ENCODE measurements around the gene TPK1. TPM values are rescaled to one million over a fixed set of nuclear protein-coding genes. Genes with fewer than 3 reads are reported as not detected.

Gene TPK1
- total RNA-seq, 1 donor from 2014 or later: 2.2 TPM

DNA sequence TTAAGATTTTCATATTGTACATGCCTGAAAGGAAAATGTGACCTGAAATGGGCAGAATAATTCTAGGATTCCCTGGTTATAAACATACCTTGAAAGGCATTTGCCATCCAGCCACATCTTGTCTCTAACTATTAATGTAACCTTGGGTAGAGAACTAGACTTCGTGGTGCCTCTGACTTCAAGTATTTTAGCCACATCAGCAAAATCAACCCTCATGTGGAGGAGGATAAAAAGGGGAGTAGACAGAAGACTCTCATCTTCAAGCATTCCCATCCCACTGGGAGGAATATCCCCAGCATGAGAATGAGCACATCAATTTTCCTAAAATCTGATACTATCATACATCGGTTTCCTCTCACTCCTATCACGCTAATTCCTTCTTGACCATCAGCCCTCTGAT lies 267.6 kb downstream of the TPK1 start:
- Mint-ChIP-seq H3K36me3 (ENCODE audit: low read depth, unreplicated experiment) (no peaks in the 10 kb centered on the region), H3K4me1 (ENCODE audit: low read depth, unreplicated experiment) (no peaks in the 10 kb centered on the region), H3K27me3 (ENCODE audit: low read depth, unreplicated experiment) (no peaks in the 10 kb centered on the region), H3K27ac (ENCODE audit: unreplicated experiment) (no peak overlapping the region), H3K4me3 (ENCODE audit: unreplicated experiment) (no peak overlapping the region), H3K9me3 (ENCODE audit: unreplicated experiment) (no peaks in the 10 kb centered on the region)
- Histone ChIP-seq H4K20me1 (ENCODE audit: insufficient read depth, low read length) (no peaks in the 10 kb centered on the region), H3K27ac (ENCODE audit: low read depth, low read length) (no peak overlapping the region), H3K4me3 (ENCODE audit: insufficient read depth, low read depth, low read length) (no peak overlapping the region), H3K9ac (ENCODE audit: low read length) (no peak overlapping the region), H3K79me2 (ENCODE audit: insufficient read depth, low read length) (no peaks in the 10 kb centered on the region), H3K4me1 (ENCODE audit: insufficient read depth, low read length) (no peaks in the 10 kb centered on the region), H3K36me3 (ENCODE audit: insufficient read depth, low read length) (no peaks in the 10 kb centered on the region), H3K4me2 (ENCODE audit: low read length) (no peak overlapping the region), H3K9me3 (ENCODE audit: insufficient read depth, low read depth, low read length) (no peaks in the 10 kb centered on the region), H2AFZ (ENCODE audit: low read depth, low read length) (no peak overlapping the region), H3K27me3 (ENCODE audit: insufficient read depth, low read length) (no peaks in the 10 kb centered on the region)
- no peak for TF ChIP-seq CTCF (IDR thresholded peaks at IDR 0.05; ENCODE audit: insufficient read depth, low read depth, low read length)
- no peak for TF ChIP-seq EZH2 (IDR thresholded peaks at IDR 0.05; ENCODE audit: insufficient read depth, low read length)
- no peak for DNase-seq (ENCODE audit: low read depth)
- FAIRE-seq: no peak

- Histone ChIP-seq H3K9ac (ENCODE audit: low read length) (no peak overlapping the region), H3K4me2 (ENCODE audit: low read length) (no peak overlapping the region), H2AFZ (ENCODE audit: low read depth, low read length) (no peak overlapping the region), H3K4me3 (ENCODE audit: insufficient read depth, low read depth, low read length) (no peak overlapping the region), H3K9me3 (ENCODE audit: insufficient read depth, low read depth, low read length) (no peaks in the 10 kb centered on the region), H3K4me1 (ENCODE audit: insufficient read depth, low read length) (no peaks in the 10 kb centered on the region), H3K36me3 (ENCODE audit: insufficient read depth, low read length) (no peaks in the 10 kb centered on the region), H3K27ac (ENCODE audit: low read depth, low read length) (no peak overlapping the region), H4K20me1 (ENCODE audit: insufficient read depth, low read length) (no peaks in the 10 kb centered on the region), H3K79me2 (ENCODE audit: insufficient read depth, low read length) (no peaks in the 10 kb centered on the region), H3K27me3 (ENCODE audit: insufficient read depth, low read length) (no peaks in the 10 kb centered on the region)
- H3K27ac Mint-ChIP-seq (ENCODE audit: unreplicated experiment): no peak overlapping the region
- no peak overlapping the region for H3K4me3 Mint-ChIP-seq (ENCODE audit: unreplicated experiment)
- no peaks in the 10 kb centered on the region for H3K36me3 Mint-ChIP-seq (ENCODE audit: low read depth, unreplicated experiment)
- H3K4me1 Mint-ChIP-seq (ENCODE audit: low read depth, unreplicated experiment): no peaks in the 10 kb centered on the region
- DNase-seq (ENCODE audit: low read depth): no peak
- no peak for FAIRE-seq
- TF ChIP-seq EZH2 (IDR thresholded peaks at IDR 0.05; ENCODE audit: insufficient read depth, low read length) (no peak), CTCF (IDR thresholded peaks at IDR 0.05; ENCODE audit: insufficient read depth, low read depth, low read length) (no peak)
- no peaks in the 10 kb centered on the region for H3K27me3 Mint-ChIP-seq (ENCODE audit: low read depth, unreplicated experiment)
- no peaks in the 10 kb centered on the region for H3K9me3 Mint-ChIP-seq (ENCODE audit: unreplicated experiment)
These were observed 270.3 kb downstream of the TPK1 start for GRCh38 chr7:144565586-144565985.

DNA sequence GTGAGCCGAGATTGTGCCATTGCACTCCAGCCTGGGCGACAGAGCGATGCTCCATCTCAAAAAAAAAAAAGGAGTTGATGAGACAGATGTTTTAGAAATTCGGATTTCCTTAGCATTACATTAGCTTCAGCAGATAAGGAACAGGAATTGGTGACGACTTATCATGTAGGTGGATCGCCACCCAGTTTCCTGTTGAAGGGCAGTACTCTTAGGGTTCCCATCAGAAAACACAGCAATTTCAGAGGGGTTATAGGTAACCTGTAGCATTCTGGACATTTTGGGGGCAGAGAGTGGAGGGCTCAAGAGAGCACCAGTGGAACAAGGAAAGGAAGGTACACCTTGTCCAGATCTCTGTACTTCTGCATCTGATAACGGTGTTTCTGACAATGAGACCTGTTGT lies 286.0 kb downstream of the TPK1 start:
- no peak for FAIRE-seq
- no peak overlapping the region for H3K4me2 ChIP-seq (ENCODE audit: low read length)
- no peak overlapping the region for H2AFZ ChIP-seq (ENCODE audit: low read depth, low read length)
- H3K27ac Mint-ChIP-seq (ENCODE audit: unreplicated experiment): no peak overlapping the region
- no peaks in the 10 kb centered on the region for H3K9me3 Mint-ChIP-seq (ENCODE audit: unreplicated experiment)
- H3K27ac ChIP-seq (ENCODE audit: low read depth, low read length): no peak overlapping the region
- TF ChIP-seq CTCF (IDR thresholded peaks at IDR 0.05; ENCODE audit: insufficient read depth, low read depth, low read length): no peak
- no peak for TF ChIP-seq EZH2 (IDR thresholded peaks at IDR 0.05; ENCODE audit: insufficient read depth, low read length)
- H3K4me1 Mint-ChIP-seq (ENCODE audit: low read depth, unreplicated experiment): no peaks in the 10 kb centered on the region
- no peaks in the 10 kb centered on the region for H3K4me1 ChIP-seq (ENCODE audit: insufficient read depth, low read length)
- H3K36me3 Mint-ChIP-seq (ENCODE audit: low read depth, unreplicated experiment): no peaks in the 10 kb centered on the region
- H3K36me3 ChIP-seq (ENCODE audit: insufficient read depth, low read length): no peaks in the 10 kb centered on the region
- no peak overlapping the region for H3K9ac ChIP-seq (ENCODE audit: low read length)
- no peak overlapping the region for H3K4me3 ChIP-seq (ENCODE audit: insufficient read depth, low read depth, low read length)
- no peak overlapping the region for H3K4me3 Mint-ChIP-seq (ENCODE audit: unreplicated experiment)
- no peak for DNase-seq (ENCODE audit: low read depth)
- no peaks in the 10 kb centered on the region for H3K9me3 ChIP-seq (ENCODE audit: insufficient read depth, low read depth, low read length)
- H3K27me3 ChIP-seq (ENCODE audit: insufficient read depth, low read length): no peaks in the 10 kb centered on the region
- H3K27me3 Mint-ChIP-seq (ENCODE audit: low read depth, unreplicated experiment): no peaks in the 10 kb centered on the region
- H3K79me2 ChIP-seq (ENCODE audit: insufficient read depth, low read length): no peaks in the 10 kb centered on the region
- no peaks in the 10 kb centered on the region for H4K20me1 ChIP-seq (ENCODE audit: insufficient read depth, low read length)

All from astrocyte (in vitro differentiated cells and primary cell).